ENCODE measurements around the gene CCDC85B.

Gene CCDC85B

DNA sequence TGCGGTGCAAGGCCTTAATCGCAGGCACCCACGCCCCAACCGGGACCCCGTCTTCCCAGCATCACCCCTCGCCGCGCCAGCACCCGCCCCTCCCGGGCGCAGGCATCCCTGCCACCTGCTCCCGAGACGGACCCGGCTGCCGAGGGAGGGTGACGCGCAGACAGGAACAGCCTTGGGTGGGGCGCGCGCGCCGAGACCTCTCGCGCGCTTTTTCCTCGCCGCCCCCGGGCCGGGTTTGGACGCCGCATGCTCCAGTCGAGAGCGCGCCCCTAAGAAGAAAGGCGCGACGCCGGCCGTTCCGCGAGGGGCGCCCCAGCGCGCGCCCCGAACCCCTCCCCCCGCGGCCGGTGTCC lies 33.0 kb upstream of the CCDC85B start:
- DNase-seq (ENCODE audit: insufficient read length, low spot score): no peak
- no peak for FAIRE-seq
- no peak for TF ChIP-seq POU2F2 (IDR thresholded peaks at IDR 0.05; ENCODE audit: low read depth, low read length)
- TF ChIP-seq POLR2A (IDR thresholded peaks at IDR 0.05; ENCODE audit: low read depth, low read length): no peak
- no peak for TF ChIP-seq POLR2AphosphoS5 (IDR thresholded peaks at IDR 0.05; ENCODE audit: low read depth, low read length)
- TF ChIP-seq SPI1 (IDR thresholded peaks at IDR 0.05; ENCODE audit: low read depth, low read length): no peak
- no peak for TF ChIP-seq PAX5 (IDR thresholded peaks at IDR 0.05; ENCODE audit: insufficient read depth, low read length, severe bottlenecking)
- TF ChIP-seq TAF1 (IDR thresholded peaks at IDR 0.05; ENCODE audit: low read depth, low read length): no peak

DNA sequence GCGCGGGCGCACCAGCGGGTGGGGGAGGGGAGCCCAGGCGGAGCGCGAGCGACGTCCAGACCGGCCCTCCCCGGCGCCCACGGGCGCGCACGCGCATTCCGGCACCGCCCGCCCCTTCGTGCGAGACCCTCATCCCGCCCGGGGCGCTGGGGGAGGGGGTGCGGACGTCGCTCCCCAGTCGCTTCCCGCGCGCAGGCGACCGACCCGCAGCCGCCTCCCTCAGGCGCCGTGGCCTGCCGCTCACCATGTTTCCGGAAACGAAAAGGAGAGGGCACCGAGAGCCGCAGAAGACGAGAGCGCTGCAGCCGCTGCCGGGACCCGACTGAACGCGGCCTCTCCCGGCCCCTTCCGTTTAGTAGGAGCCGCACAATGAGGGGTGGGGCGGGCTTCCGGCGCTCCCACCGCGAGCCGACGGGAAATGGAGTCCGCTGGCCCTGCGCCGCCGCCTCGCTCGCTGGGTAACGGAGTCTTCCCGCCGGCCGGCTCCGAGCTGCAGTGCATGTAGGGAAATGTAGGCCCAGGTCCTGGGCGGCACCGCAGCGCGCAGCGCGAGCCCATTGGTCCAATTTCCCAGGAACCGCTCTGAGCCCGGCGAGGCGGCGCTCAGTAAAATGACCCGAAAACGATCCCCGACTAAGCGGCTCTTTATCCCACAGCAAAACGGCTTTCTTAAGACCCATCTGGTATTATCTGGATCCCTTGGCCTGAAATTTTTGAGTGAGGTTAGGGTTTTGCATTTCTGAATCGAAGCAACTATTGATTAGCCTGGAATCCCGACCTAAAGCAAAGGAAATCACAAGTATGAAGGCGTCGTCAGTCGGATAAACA lies 32.4 kb upstream of the CCDC85B start, which contains the start of gene CFL1:
Gene CFL1 (minus strand): TSS at position 328 of the 828 bp plus-strand sequence. CDS start 81 bp downstream, at position 247.
- peak; percentile 99 for TF ChIP-seq POLR2AphosphoS5 (IDR thresholded peaks at IDR 0.05; ENCODE audit: low read depth, low read length)
- peak; percentile 98 for TF ChIP-seq POLR2A (IDR thresholded peaks at IDR 0.05; ENCODE audit: low read depth, low read length)
- 0 out of 2 replicates have a peak, but pooled peaks have one; percentile 1 for TF ChIP-seq SPI1 (IDR thresholded peaks at IDR 0.05; ENCODE audit: low read depth, low read length)
- peak; percentile 94 for TF ChIP-seq TAF1 (IDR thresholded peaks at IDR 0.05; ENCODE audit: low read depth, low read length)
- peak; percentile 89; the same call in 1 of the 2 replicates for TF ChIP-seq POU2F2 (IDR thresholded peaks at IDR 0.05; ENCODE audit: low read depth, low read length)
- TF ChIP-seq PAX5 (IDR thresholded peaks at IDR 0.05; ENCODE audit: insufficient read depth, low read length, severe bottlenecking): peak; percentile 0
- peak; percentile 82 for DNase-seq (ENCODE audit: insufficient read length, low spot score)
- peak; percentile 94 for FAIRE-seq

DNA sequence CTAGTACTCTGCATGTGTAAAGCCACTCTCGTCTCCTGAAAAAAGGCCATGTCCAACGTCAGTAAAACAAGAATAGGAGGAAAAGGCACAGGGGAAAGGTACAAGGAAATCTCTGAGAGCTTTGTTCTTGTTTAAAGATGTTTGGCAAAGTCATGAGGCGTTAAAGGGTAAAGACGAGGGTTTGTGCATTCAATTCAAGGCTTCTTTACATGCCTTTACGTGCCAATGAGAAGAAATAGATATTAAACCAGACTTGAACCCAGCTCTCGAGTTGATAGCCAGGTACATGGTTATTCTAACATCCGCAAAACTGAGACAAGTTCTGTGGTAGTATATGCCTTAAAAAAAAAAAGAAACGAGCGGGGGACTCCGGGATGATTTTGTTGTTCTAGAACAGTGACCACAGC lies 31.8 kb upstream of the CCDC85B start:
- no peak for TF ChIP-seq TAF1 (IDR thresholded peaks at IDR 0.05; ENCODE audit: low read depth, low read length)
- no peak for TF ChIP-seq PAX5 (IDR thresholded peaks at IDR 0.05; ENCODE audit: insufficient read depth, low read length, severe bottlenecking)
- TF ChIP-seq POLR2A (IDR thresholded peaks at IDR 0.05; ENCODE audit: low read depth, low read length): no peak
- TF ChIP-seq SPI1 (IDR thresholded peaks at IDR 0.05; ENCODE audit: low read depth, low read length): no peak
- TF ChIP-seq POU2F2 (IDR thresholded peaks at IDR 0.05; ENCODE audit: low read depth, low read length): no peak
- no peak; the same call in 1 of the 2 replicates for TF ChIP-seq POLR2AphosphoS5 (IDR thresholded peaks at IDR 0.05; ENCODE audit: low read depth, low read length)
- DNase-seq (ENCODE audit: insufficient read length, low spot score) (no peak), FAIRE-seq (no peak)

DNA sequence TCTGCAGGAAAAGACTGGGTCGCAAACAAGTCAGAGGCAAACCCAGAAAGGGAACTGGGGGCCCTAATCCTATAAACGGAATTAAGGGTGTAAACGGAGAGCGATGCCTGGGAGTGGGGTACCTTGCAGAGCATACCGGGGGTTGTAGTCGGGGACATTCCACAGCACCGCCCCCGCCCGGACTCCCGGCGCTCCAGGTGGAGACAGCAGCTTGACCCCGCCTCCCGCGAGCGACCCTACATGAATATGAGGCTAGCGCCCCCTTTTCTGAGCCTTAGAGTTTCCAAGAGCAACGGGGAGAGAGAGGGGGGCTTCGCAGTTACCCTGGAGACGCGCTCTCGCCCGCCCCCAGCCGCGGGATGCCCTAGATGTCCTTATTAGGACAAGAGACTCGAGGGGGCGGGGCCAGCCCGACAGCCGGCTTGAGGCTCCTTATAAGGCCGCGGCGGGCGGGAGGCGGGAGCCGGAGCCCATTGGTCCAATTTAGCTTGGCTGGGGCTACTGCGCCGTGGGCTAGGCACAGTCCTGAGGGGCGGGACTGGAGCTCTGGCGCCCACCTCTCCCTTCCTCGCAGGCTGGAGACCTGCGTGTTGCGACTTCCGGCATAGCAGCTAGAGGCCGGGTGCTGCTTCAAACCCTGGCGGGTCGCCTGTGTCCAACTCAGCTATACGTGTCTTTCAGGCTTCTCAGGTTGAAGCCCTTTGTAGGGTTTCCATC lies 31.2 kb upstream of the CCDC85B start:
- no peak for TF ChIP-seq PAX5 (IDR thresholded peaks at IDR 0.05; ENCODE audit: insufficient read depth, low read length, severe bottlenecking)
- peak; percentile 41; the same call in 1 of the 2 replicates for TF ChIP-seq SPI1 (IDR thresholded peaks at IDR 0.05; ENCODE audit: low read depth, low read length)
- peak; percentile 97 for TF ChIP-seq TAF1 (IDR thresholded peaks at IDR 0.05; ENCODE audit: low read depth, low read length)
- peak; percentile 98 for TF ChIP-seq POLR2AphosphoS5 (IDR thresholded peaks at IDR 0.05; ENCODE audit: low read depth, low read length)
- peak; percentile 74; the same call in 1 of the 2 replicates for TF ChIP-seq POU2F2 (IDR thresholded peaks at IDR 0.05; ENCODE audit: low read depth, low read length)
- peak; percentile 98 for TF ChIP-seq POLR2A (IDR thresholded peaks at IDR 0.05; ENCODE audit: low read depth, low read length)
- FAIRE-seq (peak; percentile 92), DNase-seq (ENCODE audit: insufficient read length, low spot score) (peak; percentile 92)

DNA sequence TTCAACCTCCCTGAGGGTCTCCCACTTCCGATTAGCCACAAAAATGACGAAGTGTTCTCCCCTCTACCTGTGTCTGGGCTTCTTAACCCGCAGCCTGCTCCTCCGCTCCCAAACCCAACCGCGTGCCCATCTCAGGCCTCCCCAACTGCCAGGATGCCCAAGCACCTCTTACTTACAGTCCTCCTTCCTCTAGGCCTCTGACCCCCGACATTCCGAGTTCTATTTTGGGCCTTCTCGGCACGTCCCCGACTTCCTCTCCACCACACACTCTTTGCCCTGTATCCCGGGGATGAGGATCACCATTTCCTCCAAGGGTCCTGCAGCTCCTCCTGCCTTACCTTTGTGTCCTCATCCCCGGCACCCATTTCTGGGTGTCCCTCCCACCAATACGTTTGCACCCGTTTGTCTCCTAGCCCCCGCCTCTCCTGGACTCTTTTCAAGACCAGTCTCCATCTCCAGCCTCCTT lies 30.6 kb upstream of the CCDC85B start:
- FAIRE-seq (no peak), DNase-seq (ENCODE audit: insufficient read length, low spot score) (no peak)
- TF ChIP-seq POLR2AphosphoS5 (IDR thresholded peaks at IDR 0.05; ENCODE audit: low read depth, low read length): peak; percentile 39
- no peak; the same call in 1 of the 2 replicates for TF ChIP-seq POLR2A (IDR thresholded peaks at IDR 0.05; ENCODE audit: low read depth, low read length)

DNA sequence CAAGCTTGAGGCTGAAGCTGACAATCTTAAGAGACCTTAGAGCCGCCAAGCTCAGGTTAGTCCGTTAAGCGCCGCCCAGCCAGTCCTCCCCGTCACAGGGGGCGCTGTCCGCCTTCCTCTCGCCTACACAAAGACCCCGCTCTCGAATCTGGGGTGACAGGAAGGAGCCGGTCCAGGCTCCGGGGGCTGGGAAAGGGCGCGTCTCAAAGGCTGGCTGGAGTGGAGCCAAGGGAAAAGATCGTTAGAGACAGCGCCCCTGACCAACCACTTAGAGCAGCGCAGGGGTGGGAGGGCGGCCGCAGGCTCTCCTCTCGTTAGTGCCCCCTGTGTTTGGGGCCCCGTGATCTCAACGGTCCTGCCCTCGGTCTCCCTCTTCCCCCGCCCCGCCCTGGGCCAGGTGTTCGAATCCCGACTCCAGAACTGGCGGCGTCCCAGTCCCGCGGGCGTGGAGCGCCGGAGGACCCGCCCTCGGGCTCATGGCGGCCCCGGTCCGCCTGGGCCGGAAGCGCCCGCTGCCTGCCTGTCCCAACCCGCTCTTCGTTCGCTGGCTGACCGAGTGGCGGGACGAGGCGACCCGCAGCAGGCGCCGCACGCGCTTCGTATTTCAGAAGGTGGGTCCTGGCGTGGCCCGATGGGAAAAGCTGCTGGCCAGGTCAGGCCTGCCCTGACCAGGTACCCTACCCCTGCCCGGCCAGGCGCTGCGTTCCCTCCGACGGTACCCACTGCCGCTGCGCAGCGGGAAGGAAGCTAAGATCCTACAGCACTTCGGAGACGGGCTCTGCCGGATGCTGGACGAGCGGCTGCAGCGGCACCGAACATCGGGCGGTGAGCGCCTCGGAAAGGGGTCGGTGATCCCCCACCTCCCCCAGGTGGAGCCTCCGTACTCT lies 30.0 kb upstream of the CCDC85B start, which contains the start of gene MUS81:
Gene MUS81 (plus strand): TSS at position 156 of the 887 bp plus-strand sequence. CDS start 321 bp downstream, at position 477.
- TF ChIP-seq POU2F2 (IDR thresholded peaks at IDR 0.05; ENCODE audit: low read depth, low read length): peak; percentile 54; the same call in 1 of the 2 replicates
- TF ChIP-seq SPI1 (IDR thresholded peaks at IDR 0.05; ENCODE audit: low read depth, low read length): no peak
- peak; percentile 90 for TF ChIP-seq TAF1 (IDR thresholded peaks at IDR 0.05; ENCODE audit: low read depth, low read length)
- DNase-seq (ENCODE audit: insufficient read length, low spot score) (peak; percentile 94), FAIRE-seq (peak; percentile 69)

DNA sequence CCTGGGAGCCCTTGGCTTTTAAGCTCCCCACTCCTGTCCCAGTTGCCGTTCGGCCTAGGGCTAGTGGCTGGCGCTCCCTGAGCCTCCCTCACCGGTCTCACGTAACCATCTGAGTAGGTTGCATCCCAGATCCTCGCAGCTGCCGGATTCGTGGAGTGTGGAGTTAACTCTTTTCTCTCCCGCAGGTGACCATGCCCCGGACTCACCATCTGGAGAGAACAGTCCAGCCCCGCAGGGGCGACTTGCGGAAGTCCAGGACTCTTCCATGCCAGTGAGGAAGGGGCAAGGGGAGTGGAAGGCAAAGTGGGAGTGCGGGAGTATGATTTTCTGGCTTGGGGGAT lies 29.3 kb upstream of the CCDC85B start:
- no peak for DNase-seq (ENCODE audit: insufficient read length, low spot score)
- TF ChIP-seq SPI1 (IDR thresholded peaks at IDR 0.05; ENCODE audit: low read depth, low read length): no peak
- no peak for TF ChIP-seq PAX5 (IDR thresholded peaks at IDR 0.05; ENCODE audit: insufficient read depth, low read length, severe bottlenecking)
- TF ChIP-seq POLR2A (IDR thresholded peaks at IDR 0.05; ENCODE audit: low read depth, low read length): no peak
- TF ChIP-seq TAF1 (IDR thresholded peaks at IDR 0.05; ENCODE audit: low read depth, low read length): no peak
- no peak for TF ChIP-seq POU2F2 (IDR thresholded peaks at IDR 0.05; ENCODE audit: low read depth, low read length)
- TF ChIP-seq POLR2AphosphoS5 (IDR thresholded peaks at IDR 0.05; ENCODE audit: low read depth, low read length): no peak

DNA sequence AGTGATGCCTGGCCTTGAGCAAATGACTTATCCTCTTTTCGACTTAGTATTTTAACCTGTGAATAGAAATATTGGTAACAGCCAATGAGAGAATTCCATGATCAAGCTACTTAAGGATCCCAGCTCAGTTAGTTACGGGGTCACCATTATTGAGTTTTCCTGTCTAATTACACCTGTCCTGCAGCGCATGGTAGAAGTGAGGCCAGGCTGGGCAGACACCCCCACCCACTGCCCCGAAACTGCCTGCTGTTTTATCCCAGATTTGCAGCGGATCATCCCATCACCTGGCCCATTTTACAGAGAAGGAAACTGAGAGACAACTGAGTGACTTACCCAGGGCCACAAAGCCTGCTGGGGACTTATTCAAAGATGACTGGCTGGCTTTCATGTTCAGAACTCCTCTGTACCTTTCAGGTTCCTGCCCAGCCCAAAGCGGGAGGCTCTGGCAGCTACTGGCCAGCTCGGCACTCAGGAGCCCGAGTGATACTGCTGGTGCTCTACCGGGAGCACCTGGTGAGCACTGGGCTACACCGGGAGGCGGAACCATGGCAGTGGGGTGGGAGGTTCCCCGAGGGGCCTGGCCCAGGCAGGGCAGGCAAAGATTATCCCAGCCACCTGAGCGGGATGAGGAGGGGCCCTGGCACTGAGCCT lies 28.8 kb upstream of the CCDC85B start:
- FAIRE-seq: no peak
- no peak for DNase-seq (ENCODE audit: insufficient read length, low spot score)

More for the DNA sequence above, 29.3 kb upstream of the CCDC85B start:
- FAIRE-seq: no peak

More for the DNA sequence above, 28.8 kb upstream of the CCDC85B start:
- TF ChIP-seq POLR2AphosphoS5 (IDR thresholded peaks at IDR 0.05; ENCODE audit: low read depth, low read length) (no peak), POU2F2 (IDR thresholded peaks at IDR 0.05; ENCODE audit: low read depth, low read length) (no peak), TAF1 (IDR thresholded peaks at IDR 0.05; ENCODE audit: low read depth, low read length) (no peak), SPI1 (IDR thresholded peaks at IDR 0.05; ENCODE audit: low read depth, low read length) (no peak), PAX5 (IDR thresholded peaks at IDR 0.05; ENCODE audit: insufficient read depth, low read length, severe bottlenecking) (no peak), POLR2A (IDR thresholded peaks at IDR 0.05; ENCODE audit: low read depth, low read length) (no peak)
